ENCODE data around the gene BNC2.
"Not testable (repeated sequence)": the region's sequence is repeated elsewhere in the genome, so short reads cannot be mapped to it uniquely, and the experiment has no call there.

Gene BNC2

DNA sequence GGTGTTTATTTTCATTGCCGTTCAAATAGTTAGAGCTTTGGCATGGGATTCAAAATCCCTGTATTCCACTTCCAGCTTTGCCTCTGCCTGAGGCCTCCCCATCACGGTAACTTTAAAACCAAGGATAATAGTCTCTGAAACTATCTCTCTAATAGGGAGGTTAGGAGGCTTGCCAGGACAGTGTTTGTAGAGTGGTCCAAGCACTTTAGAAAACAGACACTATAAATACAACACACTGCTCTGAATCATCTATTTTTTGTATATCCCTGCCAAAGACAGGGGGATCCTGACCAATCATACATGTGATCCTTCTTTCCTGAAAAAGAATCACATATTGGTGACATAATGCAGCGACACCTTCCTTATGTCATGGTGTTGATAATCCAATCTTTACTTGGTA, 326.8 kb downstream of the BNC2 start:
- Histone ChIP-seq H3K27me3 (ENCODE audit: control insufficient read depth, insufficient read depth, low read length) (no peaks in the 10 kb centered on the region), H3K9me3 (ENCODE audit: control insufficient read depth, low read depth, low read length) (no peaks in the 10 kb centered on the region), H3K36me3 (ENCODE audit: control insufficient read depth, low read depth, low read length) (no peaks in the 10 kb centered on the region), H3K4me3 (ENCODE audit: low read length) (no peak overlapping the region), H3K4me1 (ENCODE audit: control insufficient read depth, low read depth, low read length) (peaks cover 12% of the 10 kb centered on the region), H3K9ac (ENCODE audit: low read length) (no peak overlapping the region), H3K27ac (ENCODE audit: low read length) (no peak overlapping the region)

DNA sequence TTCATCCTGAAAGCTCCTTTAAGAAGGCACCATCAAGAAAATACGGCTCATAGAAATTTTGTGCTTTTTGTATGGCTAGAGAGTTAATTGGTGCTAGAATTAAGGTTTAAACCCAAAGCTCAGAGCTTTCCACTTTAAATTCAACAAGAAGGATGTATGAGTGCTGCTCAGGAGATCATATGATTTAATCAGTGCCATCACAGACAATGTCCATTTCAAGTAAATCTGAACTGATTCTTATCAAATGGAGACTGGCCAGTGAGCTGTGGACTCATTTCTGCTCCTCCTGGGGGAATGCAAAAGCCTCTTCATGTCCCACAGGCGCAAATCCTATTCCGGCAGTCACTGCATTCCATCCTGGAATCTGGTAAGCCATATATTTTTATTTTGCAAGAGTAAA, 327.2 kb downstream of the BNC2 start:
- Histone ChIP-seq H3K9me3 (ENCODE audit: control insufficient read depth, low read depth, low read length) (no peaks in the 10 kb centered on the region), H3K27me3 (ENCODE audit: control insufficient read depth, insufficient read depth, low read length) (no peaks in the 10 kb centered on the region), H3K4me3 (ENCODE audit: low read length) (no peak overlapping the region), H3K4me1 (ENCODE audit: control insufficient read depth, low read depth, low read length) (peaks cover 12% of the 10 kb centered on the region), H3K9ac (ENCODE audit: low read length) (no peak overlapping the region), H3K36me3 (ENCODE audit: control insufficient read depth, low read depth, low read length) (no peaks in the 10 kb centered on the region), H3K27ac (ENCODE audit: low read length) (no peak overlapping the region)

DNA sequence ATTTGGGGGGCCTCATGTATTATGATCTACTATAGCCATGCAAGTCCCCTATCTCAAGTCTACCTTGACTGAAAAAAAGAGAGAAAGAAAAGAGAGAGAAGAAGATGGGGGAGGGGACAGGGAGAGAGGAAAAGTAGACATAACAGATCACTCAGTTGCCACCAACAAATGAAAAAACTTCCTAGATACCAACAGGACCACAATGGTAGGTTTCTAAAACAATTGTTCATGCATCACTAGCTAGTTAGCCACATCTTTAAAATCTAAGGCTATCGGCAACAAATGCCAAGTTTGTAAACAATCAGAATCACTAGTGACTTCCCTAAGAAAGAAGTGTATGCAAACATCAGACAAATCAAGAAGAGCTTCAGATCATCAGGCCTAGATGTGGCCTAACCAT, 328.2 kb downstream of the BNC2 start:
- Histone ChIP-seq H3K4me1 (ENCODE audit: control insufficient read depth, low read depth, low read length) (peaks cover 12% of the 10 kb centered on the region), H3K9me3 (ENCODE audit: control insufficient read depth, low read depth, low read length) (no peaks in the 10 kb centered on the region), H3K4me3 (ENCODE audit: low read length) (no peak overlapping the region), H3K9ac (ENCODE audit: low read length) (no peak overlapping the region), H3K27ac (ENCODE audit: low read length) (no peak overlapping the region), H3K36me3 (ENCODE audit: control insufficient read depth, low read depth, low read length) (no peaks in the 10 kb centered on the region), H3K27me3 (ENCODE audit: control insufficient read depth, insufficient read depth, low read length) (no peaks in the 10 kb centered on the region)

DNA sequence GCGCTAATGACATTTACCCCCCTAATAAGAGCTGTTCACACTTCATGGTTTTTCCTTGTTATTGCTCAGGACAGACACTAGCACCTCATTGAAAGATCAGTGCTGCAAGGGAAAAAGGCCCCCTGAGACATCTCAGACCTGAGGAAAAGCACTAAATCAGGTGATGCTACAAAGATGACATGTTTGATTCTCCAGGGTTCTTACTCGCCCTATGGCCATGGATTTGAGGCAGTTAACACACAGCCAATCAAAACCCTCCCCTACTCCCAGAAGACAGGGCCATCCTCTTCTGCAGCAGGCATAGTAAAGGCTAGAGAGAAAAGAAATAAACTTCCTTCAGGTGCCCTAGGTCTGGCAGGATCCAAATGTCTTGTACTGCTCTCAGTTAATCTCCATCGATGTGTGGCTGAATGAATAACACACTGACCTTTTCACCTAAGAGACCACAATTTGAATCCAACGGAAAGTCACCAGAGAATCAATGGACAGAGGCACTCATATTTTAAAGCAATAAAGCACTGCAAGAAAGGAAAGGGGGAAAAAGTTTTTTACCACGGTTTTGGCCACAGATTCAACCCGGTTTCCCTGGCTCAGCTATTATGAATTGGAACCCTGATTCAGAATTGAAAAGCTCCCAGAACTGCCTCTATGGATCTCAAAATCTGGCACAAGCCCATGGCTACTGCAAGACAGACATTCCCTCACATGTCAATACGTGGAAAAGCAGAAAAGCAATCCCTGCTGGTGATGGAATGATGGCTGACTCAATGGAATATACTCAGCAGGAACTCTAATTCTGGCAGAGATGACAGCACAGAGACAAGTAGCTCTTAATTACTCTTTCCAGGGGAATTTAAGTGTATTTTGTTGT, 329.5 kb downstream of the BNC2 start:
- H3K36me3 ChIP-seq (ENCODE audit: control insufficient read depth, low read depth, low read length), result no peaks in the 10 kb centered on the region
- H3K27me3 ChIP-seq (ENCODE audit: control insufficient read depth, insufficient read depth, low read length), result no peaks in the 10 kb centered on the region
- H3K4me1 ChIP-seq (ENCODE audit: control insufficient read depth, low read depth, low read length), result peaks cover 12% of the 10 kb centered on the region
- no peak overlapping the region for H3K9ac ChIP-seq (ENCODE audit: low read length)
- H3K4me3 ChIP-seq (ENCODE audit: low read length), result no peak overlapping the region
- H3K27ac ChIP-seq (ENCODE audit: low read length), result no peak overlapping the region
- H3K9me3 ChIP-seq (ENCODE audit: control insufficient read depth, low read depth, low read length), result no peaks in the 10 kb centered on the region

DNA sequence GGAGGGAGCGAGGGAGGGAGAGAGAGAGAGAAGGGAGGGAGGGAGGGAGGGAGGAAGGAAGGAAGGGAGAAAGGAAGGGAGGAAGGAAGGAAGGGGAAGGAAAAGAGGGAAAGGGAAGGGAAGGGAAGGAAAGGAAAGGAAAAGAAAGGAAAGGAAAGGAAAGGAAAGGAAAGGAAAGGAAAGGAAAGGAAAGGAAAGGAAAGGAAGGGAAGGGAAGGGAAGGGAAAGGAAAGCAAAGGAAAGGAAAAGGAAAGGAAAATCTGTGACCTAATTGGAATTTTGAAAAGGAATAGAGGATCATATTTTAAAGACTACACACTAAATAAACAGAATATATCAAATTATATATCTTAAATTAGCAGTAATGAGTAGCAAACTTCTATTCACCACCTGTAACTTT, 330.8 kb downstream of the BNC2 start:
- H3K36me3 ChIP-seq (ENCODE audit: control insufficient read depth, low read depth, low read length); H3K27ac ChIP-seq (ENCODE audit: low read length); H3K9me3 ChIP-seq (ENCODE audit: control insufficient read depth, low read depth, low read length); H3K27me3 ChIP-seq (ENCODE audit: control insufficient read depth, insufficient read depth, low read length); H3K9ac ChIP-seq (ENCODE audit: low read length); H3K4me3 ChIP-seq (ENCODE audit: low read length): not testable (repeated sequence)
- H3K4me1 ChIP-seq (ENCODE audit: control insufficient read depth, low read depth, low read length), result peaks cover 12% of the 10 kb centered on the region

DNA sequence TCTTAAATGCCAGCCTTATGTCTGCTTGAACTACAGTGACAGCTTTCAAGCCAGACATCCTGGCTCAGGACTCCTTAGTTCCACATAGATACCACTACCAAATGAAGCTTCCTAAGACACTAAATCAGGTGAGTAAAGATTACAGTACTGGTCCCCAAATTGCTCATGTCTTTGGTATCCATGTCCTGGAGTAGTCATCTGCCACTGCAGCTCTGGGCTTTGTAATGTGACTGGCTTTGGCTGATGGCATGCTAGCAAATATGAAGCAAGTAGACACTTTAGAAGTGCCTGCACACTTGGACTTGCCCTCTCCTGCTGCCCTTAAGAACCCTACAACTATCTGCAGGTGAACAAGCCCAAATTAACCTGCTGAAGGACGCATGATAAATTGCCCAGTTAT, 334.9 kb downstream of the BNC2 start:
- H3K9ac ChIP-seq (ENCODE audit: low read length), result no peak overlapping the region
- H3K27ac ChIP-seq (ENCODE audit: low read length), result no peak overlapping the region
- H3K36me3 ChIP-seq (ENCODE audit: control insufficient read depth, low read depth, low read length), result no peaks in the 10 kb centered on the region
- H3K9me3 ChIP-seq (ENCODE audit: control insufficient read depth, low read depth, low read length), result no peaks in the 10 kb centered on the region
- peaks cover 9% of the 10 kb centered on the region for H3K4me1 ChIP-seq (ENCODE audit: control insufficient read depth, low read depth, low read length)
- H3K27me3 ChIP-seq (ENCODE audit: control insufficient read depth, insufficient read depth, low read length), result no peaks in the 10 kb centered on the region
- no peak overlapping the region for H3K4me3 ChIP-seq (ENCODE audit: low read length)

DNA sequence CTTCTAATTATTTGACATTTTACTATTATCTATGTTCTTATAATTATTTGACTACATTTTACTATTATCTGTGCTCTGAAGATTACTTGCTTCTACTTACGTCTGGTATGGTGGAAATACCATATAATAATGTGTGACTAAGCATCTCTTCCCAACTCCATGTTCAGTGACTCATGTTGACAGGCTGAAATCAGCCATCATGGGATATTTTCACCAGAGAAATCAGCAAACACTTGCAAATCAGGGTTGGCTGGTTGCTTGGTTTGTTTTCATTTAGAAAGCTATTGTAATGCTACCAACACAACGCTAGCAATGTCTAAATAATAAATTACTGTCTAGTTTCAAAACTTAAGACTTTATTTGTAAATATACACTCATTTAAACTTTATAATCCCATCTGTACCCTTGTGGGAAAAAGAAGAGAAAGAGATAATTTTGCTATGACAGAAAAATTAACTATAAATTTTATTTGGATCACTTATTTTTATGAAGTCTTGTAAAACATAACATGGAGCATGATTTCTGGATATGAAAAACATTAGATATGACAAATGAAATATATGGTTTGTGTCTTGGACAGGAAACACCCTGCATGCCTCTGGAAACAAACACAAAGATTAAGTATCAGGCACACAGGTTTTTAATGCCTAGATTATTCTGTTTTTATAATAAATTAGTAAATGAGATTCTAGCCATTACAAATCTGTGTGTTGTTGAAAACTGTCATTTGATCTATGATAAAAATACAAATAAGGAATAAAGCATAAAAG, 337.6 kb downstream of the BNC2 start:
- peaks cover 9% of the 10 kb centered on the region for H3K4me1 ChIP-seq (ENCODE audit: control insufficient read depth, low read depth, low read length)
- H3K4me3 ChIP-seq (ENCODE audit: low read length), result no peak overlapping the region
- no peaks in the 10 kb centered on the region for H3K9me3 ChIP-seq (ENCODE audit: control insufficient read depth, low read depth, low read length)
- no peak overlapping the region for H3K9ac ChIP-seq (ENCODE audit: low read length)
- H3K27ac ChIP-seq (ENCODE audit: low read length), result no peak overlapping the region
- no peaks in the 10 kb centered on the region for H3K36me3 ChIP-seq (ENCODE audit: control insufficient read depth, low read depth, low read length)
- no peaks in the 10 kb centered on the region for H3K27me3 ChIP-seq (ENCODE audit: control insufficient read depth, insufficient read depth, low read length)

DNA sequence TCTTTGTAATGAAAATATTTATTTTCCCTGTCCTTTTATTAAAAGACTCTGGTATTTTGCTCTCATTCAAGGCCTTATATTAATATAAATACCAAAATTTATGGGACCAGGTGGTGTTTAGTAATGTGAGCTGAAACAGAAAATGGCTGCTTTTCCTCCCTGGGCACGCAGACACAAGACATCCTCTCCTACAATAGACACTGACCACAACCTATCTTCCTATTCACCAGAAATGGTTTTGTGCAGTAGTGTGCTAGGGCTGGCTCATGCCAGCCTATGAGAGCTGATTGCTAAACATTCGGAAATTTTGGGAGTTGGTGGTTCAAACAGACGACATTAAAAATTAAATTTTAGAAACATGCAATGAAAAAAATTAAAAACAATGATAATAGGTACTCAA, 338.2 kb downstream of the BNC2 start:
- H3K4me1 ChIP-seq (ENCODE audit: control insufficient read depth, low read depth, low read length), result peaks cover 9% of the 10 kb centered on the region
- no peaks in the 10 kb centered on the region for H3K36me3 ChIP-seq (ENCODE audit: control insufficient read depth, low read depth, low read length)
- H3K9ac ChIP-seq (ENCODE audit: low read length), result no peak overlapping the region
- H3K4me3 ChIP-seq (ENCODE audit: low read length), result no peak overlapping the region
- no peaks in the 10 kb centered on the region for H3K27me3 ChIP-seq (ENCODE audit: control insufficient read depth, insufficient read depth, low read length)
- no peak overlapping the region for H3K27ac ChIP-seq (ENCODE audit: low read length)
- no peaks in the 10 kb centered on the region for H3K9me3 ChIP-seq (ENCODE audit: control insufficient read depth, low read depth, low read length)

DNA sequence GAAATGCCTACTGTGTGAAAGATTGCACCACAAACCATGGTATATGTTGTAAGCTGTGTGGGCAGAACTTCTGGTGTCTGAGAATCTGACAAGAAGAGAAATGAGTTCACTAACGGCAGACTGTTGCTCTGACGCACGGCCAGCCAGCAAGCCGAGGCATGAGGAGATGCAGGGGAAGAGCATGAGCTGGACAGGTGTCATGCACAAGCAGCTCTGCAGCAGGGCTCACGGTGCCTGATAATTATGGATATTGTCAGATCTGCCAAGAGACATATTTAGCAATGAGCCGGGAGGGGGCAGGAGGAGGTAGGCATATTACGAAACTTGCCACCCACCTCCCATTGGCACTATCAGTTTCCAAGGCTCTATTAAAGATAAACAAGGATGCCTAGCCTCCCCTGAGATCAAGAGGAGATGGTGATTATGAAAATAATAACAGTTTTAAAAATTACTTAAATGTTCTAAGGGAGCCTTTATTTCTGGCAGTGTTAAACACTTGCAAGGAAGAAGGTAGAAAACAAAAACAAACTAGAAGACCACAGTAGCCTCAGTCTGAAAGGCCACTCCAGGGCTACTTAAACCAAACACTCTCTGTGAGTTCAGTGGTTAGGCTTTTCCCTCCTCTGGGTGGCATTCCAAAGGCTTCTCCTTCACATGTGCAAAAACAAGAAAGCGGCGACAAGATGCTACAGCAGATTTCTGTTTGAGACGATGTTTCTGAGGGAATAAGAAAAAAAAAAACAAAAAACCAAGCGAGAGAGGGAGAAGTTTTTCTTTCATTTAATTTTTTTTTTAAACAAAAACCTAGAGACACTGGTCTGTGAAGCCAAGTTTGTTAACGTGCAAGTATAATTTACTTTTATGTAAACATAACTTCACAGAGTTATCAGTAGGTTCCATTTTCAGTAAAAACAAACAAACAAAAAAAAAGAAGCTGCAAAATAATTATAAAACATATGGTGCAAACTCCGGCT, 339.5 kb downstream of the BNC2 start:
- Histone ChIP-seq H3K9ac (ENCODE audit: low read length) (no peak overlapping the region), H3K4me1 (ENCODE audit: control insufficient read depth, low read depth, low read length) (peaks cover 9% of the 10 kb centered on the region), H3K9me3 (ENCODE audit: control insufficient read depth, low read depth, low read length) (no peaks in the 10 kb centered on the region), H3K4me3 (ENCODE audit: low read length) (no peak overlapping the region), H3K27me3 (ENCODE audit: control insufficient read depth, insufficient read depth, low read length) (no peaks in the 10 kb centered on the region), H3K27ac (ENCODE audit: low read length) (no peak overlapping the region), H3K36me3 (ENCODE audit: control insufficient read depth, low read depth, low read length) (no peaks in the 10 kb centered on the region)

DNA sequence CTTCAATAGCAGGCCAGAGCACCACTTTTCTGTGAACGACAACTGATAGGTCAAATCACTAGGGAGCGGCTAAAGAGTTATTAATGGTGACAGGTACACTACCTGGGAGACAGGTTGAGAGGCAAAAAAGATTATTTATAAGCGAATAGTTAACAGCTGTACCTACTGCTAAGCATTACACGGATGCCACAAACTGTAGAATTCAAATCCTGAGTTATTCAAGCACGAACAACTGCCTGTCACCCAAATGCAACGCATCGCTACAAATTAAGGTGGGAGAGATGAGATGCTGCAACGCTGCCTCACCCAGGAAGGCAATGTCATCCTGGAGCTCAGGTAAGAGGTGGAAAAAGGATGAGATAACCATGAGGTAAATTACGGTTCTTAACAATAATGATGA, 342.9 kb downstream of the BNC2 start:
- H3K9me3 ChIP-seq (ENCODE audit: control insufficient read depth, low read depth, low read length), result no peaks in the 10 kb centered on the region
- H3K4me3 ChIP-seq (ENCODE audit: low read length), result no peak overlapping the region
- H3K27ac ChIP-seq (ENCODE audit: low read length), result no peak overlapping the region
- H3K9ac ChIP-seq (ENCODE audit: low read length), result no peak overlapping the region
- no peaks in the 10 kb centered on the region for H3K36me3 ChIP-seq (ENCODE audit: control insufficient read depth, low read depth, low read length)
- peaks cover 16% of the 10 kb centered on the region for H3K4me1 ChIP-seq (ENCODE audit: control insufficient read depth, low read depth, low read length)
- H3K27me3 ChIP-seq (ENCODE audit: control insufficient read depth, insufficient read depth, low read length), result no peaks in the 10 kb centered on the region

DNA sequence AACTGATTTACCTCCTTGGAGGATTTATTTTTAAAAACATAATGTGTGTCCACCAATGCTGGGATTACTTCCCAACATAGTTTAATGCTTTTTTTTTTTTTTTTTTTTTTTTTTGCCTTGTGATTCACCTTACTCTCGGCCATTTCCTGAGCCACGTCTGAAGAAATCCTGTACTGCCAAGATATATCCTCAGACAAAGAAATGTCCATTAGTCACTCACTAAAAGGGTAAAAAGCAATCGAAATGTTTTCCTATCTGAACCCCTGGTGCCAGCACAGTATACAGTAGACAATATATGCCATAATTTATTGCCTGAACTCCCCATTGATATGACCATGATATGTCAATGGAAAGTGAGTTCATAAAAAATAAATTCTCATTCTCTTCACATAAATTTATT, 344.1 kb downstream of the BNC2 start:
- Histone ChIP-seq H3K27me3 (ENCODE audit: control insufficient read depth, insufficient read depth, low read length) (no peaks in the 10 kb centered on the region), H3K9me3 (ENCODE audit: control insufficient read depth, low read depth, low read length) (no peaks in the 10 kb centered on the region), H3K4me3 (ENCODE audit: low read length) (no peak overlapping the region), H3K4me1 (ENCODE audit: control insufficient read depth, low read depth, low read length) (peaks cover 20% of the 10 kb centered on the region), H3K9ac (ENCODE audit: low read length) (no peak overlapping the region), H3K36me3 (ENCODE audit: control insufficient read depth, low read depth, low read length) (no peaks in the 10 kb centered on the region), H3K27ac (ENCODE audit: low read length) (no peak overlapping the region)
